Liver (tissue), 9 donors: Measurements from ENCODE around the gene NHLRC2. TPM values are rescaled to one million over a fixed set of nuclear protein-coding genes. Genes with fewer than 3 reads are reported as not detected.

Source experiments
- DNase-seq: peaks from one replicate; pipeline ENCODE4 v3.0.0-alpha.2; 2017; ENCODE audit warnings: low spot score
- H3K27ac ChIP-seq, 2 donors: one replicate each; pipeline ENCODE4 v1.7.0; 2013; ENCODE audit warnings: inconsistent platforms in 2 of 2, low read length in 2 of 2, control low read depth in 1 of 2, low read depth in 1 of 2, mild to moderate bottlenecking in 1 of 2
- H3K27me3 ChIP-seq, 4 donors: one replicate each; pipeline versions ENCODE4 v1.6.1 to v1.7.0; 2013; ENCODE audit warnings: low read length in 3 of 4, inconsistent platforms in 1 of 4, mild to moderate bottlenecking in 1 of 4, moderate library complexity in 1 of 4; ENCODE audit not compliant: control insufficient read depth in 4 of 4, insufficient read depth in 4 of 4
- H3K36me3 ChIP-seq, 4 donors: one replicate each; pipeline versions ENCODE4 v1.6.1 to v1.7.0; 2013; ENCODE audit warnings: low read length in 3 of 4, mild to moderate bottlenecking in 3 of 4, low read depth in 1 of 4, moderate library complexity in 1 of 4; ENCODE audit not compliant: control insufficient read depth in 4 of 4, insufficient read depth in 3 of 4
- H3K4me1 ChIP-seq, 4 donors: one replicate each; pipeline versions ENCODE4 v1.6.1 to v1.7.0; 2013; ENCODE audit warnings: low read length in 3 of 4, mild to moderate bottlenecking in 3 of 4, moderate library complexity in 1 of 4; ENCODE audit not compliant: control insufficient read depth in 4 of 4, insufficient read depth in 4 of 4
- H3K4me3 ChIP-seq, 3 donors: one replicate each; pipeline versions ENCODE4 v1.6.1 to v1.7.0; 2013; ENCODE audit warnings: low read length in 3 of 3, control low read depth in 1 of 3, low read depth in 1 of 3, mild to moderate bottlenecking in 1 of 3
- H3K9ac ChIP-seq, 2 donors: one replicate each; pipeline ENCODE4 v1.7.0; 2013; ENCODE audit warnings: low read length in 2 of 2, mild to moderate bottlenecking in 2 of 2, moderate library complexity in 2 of 2, control low read depth in 1 of 2, low read depth in 1 of 2
- H3K9me3 ChIP-seq, 4 donors: one replicate each; pipeline versions ENCODE4 v1.6.1 to v1.7.0; 2013; ENCODE audit warnings: low read length in 3 of 4; ENCODE audit not compliant: control insufficient read depth in 4 of 4
- ATF3 ChIP-seq: IDR thresholded peaks from 2 replicates; pipeline ENCODE4 v1.6.1; 2016; ENCODE audit warnings: antibody characterized with exemption
- CTCF ChIP-seq: fragments of 150-350 bp; IDR thresholded peaks from 2 replicates; pipeline ENCODE4 v1.5.1; 2017; ENCODE audit warnings: improper control_type of control experiment, low read depth, low read length; ENCODE audit not compliant: missing input control
- EGR1 ChIP-seq, 2 donors: IDR thresholded peaks; 2 replicates each; pipeline ENCODE4 v1.6.1; 2016 to 2018; ENCODE audit warnings: antibody characterized with exemption in 2 of 2, low read depth in 2 of 2
- FOXA1 ChIP-seq: IDR thresholded peaks from 2 replicates; pipeline ENCODE4 v1.6.1; 2016; ENCODE audit warnings: antibody characterized with exemption
- FOXA2 ChIP-seq: IDR thresholded peaks from 2 replicates; pipeline ENCODE4 v1.6.1; 2016; ENCODE audit warnings: antibody characterized with exemption
- GABPA ChIP-seq, 2 donors: IDR thresholded peaks in 1 of 2; conservative IDR thresholded peaks in 1 of 2; 2 replicates each; pipeline ENCODE4 v1.6.1; 2016; ENCODE audit warnings: antibody characterized with exemption in 2 of 2, mild to moderate bottlenecking in 1 of 2, moderate library complexity in 1 of 2
- HNF4A ChIP-seq, 2 donors: conservative IDR thresholded peaks; 2 replicates each; pipeline ENCODE4 v1.6.1; 2016; ENCODE audit warnings: antibody characterized with exemption in 2 of 2, mild to moderate bottlenecking in 2 of 2
- HNF4G ChIP-seq: IDR thresholded peaks from 2 replicates; pipeline ENCODE4 v1.6.1; 2016; ENCODE audit warnings: antibody characterized with exemption
- JUND ChIP-seq, 2 donors: IDR thresholded peaks; 2 replicates each; pipeline ENCODE4 v1.6.1; 2016; ENCODE audit warnings: antibody characterized with exemption in 2 of 2
- MAX ChIP-seq: IDR thresholded peaks from 2 replicates; pipeline ENCODE4 v1.6.1; 2016; ENCODE audit warnings: antibody characterized with exemption
- NR2F2 ChIP-seq: IDR thresholded peaks from 2 replicates; pipeline ENCODE4 v1.6.1; 2016; ENCODE audit warnings: antibody characterized with exemption
- RAD21 ChIP-seq, 2 donors: IDR thresholded peaks; 2 replicates each; pipeline ENCODE4 v1.6.1; 2016; ENCODE audit warnings: antibody characterized with exemption in 2 of 2, mild to moderate bottlenecking in 2 of 2
- REST ChIP-seq: IDR thresholded peaks from 2 replicates; pipeline ENCODE4 v1.6.1; 2016; ENCODE audit warnings: antibody characterized with exemption, mild to moderate bottlenecking
- RXRA ChIP-seq, 2 donors: IDR thresholded peaks; 2 replicates each; pipeline ENCODE4 v1.6.1; 2017 to 2018; ENCODE audit warnings: antibody characterized with exemption in 2 of 2, mild to moderate bottlenecking in 1 of 2
- SP1 ChIP-seq: IDR thresholded peaks from 2 replicates; pipeline ENCODE4 v1.6.1; 2018; ENCODE audit warnings: antibody characterized with exemption, mild to moderate bottlenecking
- TAF1 ChIP-seq: conservative IDR thresholded peaks from 2 replicates; pipeline ENCODE4 v1.6.1; 2016; ENCODE audit warnings: antibody characterized with exemption, mild to moderate bottlenecking
- YY1 ChIP-seq: IDR thresholded peaks from 2 replicates; pipeline ENCODE4 v1.6.1; 2016; ENCODE audit warnings: antibody characterized with exemption, mild to moderate bottlenecking
- ZBTB33 ChIP-seq: IDR thresholded peaks from 2 replicates; pipeline ENCODE4 v1.6.1; 2016; ENCODE audit warnings: antibody characterized with exemption
- WGBS: extraction: QIAGEN DNeasy Blood & Tissue Kit; methylation state at CpG from one replicate; pipeline ENCODE4 v1.1.7; 2013; 5-methylcytosine and 5-hydroxymethylcytosine counted together
- polyA plus RNA-seq, 2 donors: library from polyadenylated mRNA; stranded (reverse) in 1 of 2; unstranded in 1 of 2; fragments of 200-250 nt in 1 of 2; fragments of >200 nt in 1 of 2; fragmentation: Nextera tagmentation in 1 of 2; extraction: Ambion mirVana in 1 of 2; gene quantifications; one replicate each; pipeline versions ENCODE4 v1.2.1 to v1.2.3, GENCODE V29; 2013 to 2015
- total RNA-seq, 2 donors: library from RNA; depleted of rRNA; stranded (reverse); fragments of >200 nt; gene quantifications; one replicate each; pipeline ENCODE4 v1.2.3, GENCODE V29; 2014
- donor health status: healthy.
- donor health status: healthy.
- donor health status: healthy.
- donor health status: healthy.
- donor health status: healthy.

The NHLRC2 gene
- total and polyA plus RNA-seq, 4 donors = 2.3 to 14.2 (median 7.4) TPM

- Histone ChIP-seq H3K4me1 (peaks cover 0 to 4% (median 0%) of the 10 kb centered on the region in 4 donors), H3K36me3 (no peaks in the 10 kb centered on the region), H3K9ac (no peak overlapping the region), H3K9me3 (peaks cover 0 to 4% (median 1%) of the 10 kb centered on the region in 4 donors), H3K27ac (no peak overlapping the region), H3K4me3 (no peak overlapping the region), H3K27me3 (no peaks in the 10 kb centered on the region)
- 90% methylated on average over 6 of the region's 6 CpGs for WGBS
- TF ChIP-seq CTCF = no peak
- no peak for TF ChIP-seq HNF4G
- no peak for DNase-seq
Observed at GRCh38 chr10:113929522-113929921, 75.1 kb downstream of the NHLRC2 start.

- H3K36me3 ChIP-seq = no peaks in the 10 kb centered on the region
- H3K9ac ChIP-seq = no peak overlapping the region
- H3K27me3 ChIP-seq = no peaks in the 10 kb centered on the region
- H3K27ac ChIP-seq = no peak overlapping the region
- TF ChIP-seq YY1 (no peak), FOXA2 (no peak), RAD21 (IDR thresholded peaks at IDR 0.05) (no peak), SP1 (no peak), HNF4A (conservative IDR thresholded peaks at IDR 0.05) (no peak), RXRA (IDR thresholded peaks at IDR 0.05) (no peak), TAF1 (no peak), ATF3 (no peak), MAX (no peak), NR2F2 (no peak), EGR1 (IDR thresholded peaks at IDR 0.05; ENCODE audit: low read depth in 2 of 2) (no peak), HNF4G (no peak), GABPA (IDR thresholded peaks at IDR 0.05 in 1 of 2, conservative IDR thresholded peaks at IDR 0.05 in 1 of 2) (no peak), JUND (IDR thresholded peaks at IDR 0.05) (no peak), CTCF (no peak), ZBTB33 (no peak), FOXA1 (no peak), REST (no peak)
- DNase-seq = no peak
- H3K4me3 ChIP-seq = no peak overlapping the region
- WGBS = 66% methylated on average over 3 of the region's 3 CpGs
- H3K9me3 ChIP-seq = no peaks in the 10 kb centered on the region
- H3K4me1 ChIP-seq = peaks cover 0 to 4% (median 0%) of the 10 kb centered on the region in 4 donors
Observed at GRCh38 chr10:113930482-113931057, 76.1 kb downstream of the NHLRC2 start.
